NOMO-1 treated with dmso at 0.1 percent for 144 hours (cell line): ENCODE measurements around the gene SPTLC2.
A peak's percentile ranks its signal among the peaks of the same experiment; 100 is the strongest.

Source experiments
- DNase-seq: peaks from one replicate; lab custom pipeline; 2025; ENCODE audit not compliant: unreplicated experiment; lab: John Stamatoyannopoulos, UW

The SPTLC2 gene

GRCh38 chr14:77625360-77625759 is 8.9 kb upstream of the SPTLC2 start:
- DNase-seq = no peak

- DNase-seq = no peak
Observed at GRCh38 chr14:77623201-77623600, 6.8 kb upstream of the SPTLC2 start.

- DNase-seq = no peak
Observed at GRCh38 chr14:77622366-77622961, 6.0 kb upstream of the SPTLC2 start.

- no peak for DNase-seq
Observed at GRCh38 chr14:77620222-77620870, 3.9 kb upstream of the SPTLC2 start.

- no peak for DNase-seq
Observed at GRCh38 chr14:77618381-77618970, 2.0 kb upstream of the SPTLC2 start.

- no peak for DNase-seq
Observed at GRCh38 chr14:77616133-77616453, 344 bp downstream of the SPTLC2 start.

- no peak for DNase-seq
Observed at GRCh38 chr14:77615361-77616132, 890 bp downstream of the SPTLC2 start.

GRCh38 chr14:77613201-77613600 is 3.2 kb downstream of the SPTLC2 start:
- no peak for DNase-seq

- DNase-seq = no peak
Observed at GRCh38 chr14:77612011-77612620, 4.3 kb downstream of the SPTLC2 start.

GRCh38 chr14:77610553-77610952 is 5.9 kb downstream of the SPTLC2 start:
- DNase-seq = no peak

GRCh38 chr14:77609922-77610321 is 6.5 kb downstream of the SPTLC2 start:
- DNase-seq = no peak

GRCh38 chr14:77607741-77608302 is 8.6 kb downstream of the SPTLC2 start:
- no peak for DNase-seq

- peak; percentile 62 for DNase-seq
Observed at GRCh38 chr14:77605392-77605972, 11.0 kb downstream of the SPTLC2 start.

- DNase-seq = no peak
Observed at GRCh38 chr14:77603654-77604255, 12.7 kb downstream of the SPTLC2 start.

GRCh38 chr14:77603031-77603430 is 13.4 kb downstream of the SPTLC2 start:
- no peak for DNase-seq

- no peak for DNase-seq
Observed at GRCh38 chr14:77601846-77602619, 14.4 kb downstream of the SPTLC2 start.

- DNase-seq = no peak
Observed at GRCh38 chr14:77599889-77600288, 16.5 kb downstream of the SPTLC2 start.

- no peak for DNase-seq
Observed at GRCh38 chr14:77598366-77599070, 17.9 kb downstream of the SPTLC2 start.

- peak; percentile 67 for DNase-seq
Observed at GRCh38 chr14:77593501-77593961, 22.9 kb downstream of the SPTLC2 start.
